ENCODE measurements around the gene RDH11.

DNA sequence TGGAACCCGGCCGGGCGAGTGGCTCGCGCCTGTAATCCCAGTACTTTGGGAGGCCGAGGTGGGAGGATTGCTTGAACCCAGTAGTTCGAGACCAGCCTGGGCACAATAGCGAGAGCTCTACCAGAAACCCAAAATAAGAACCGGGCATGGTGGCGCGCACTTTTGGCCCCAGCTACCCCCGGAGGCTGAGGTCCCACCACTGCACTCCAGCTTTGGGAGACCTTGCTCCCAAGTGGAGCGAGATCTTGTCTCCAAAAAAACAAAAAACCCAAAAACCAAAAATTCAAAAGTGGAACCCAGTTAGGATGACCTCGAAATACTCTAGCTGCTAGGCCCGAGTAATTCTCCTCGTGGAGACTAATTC lies 20.4 kb downstream of the RDH11 start:
- TF ChIP-seq CTCF (IDR thresholded peaks at IDR 0.05), result no peak
- TF ChIP-seq POLR2A (IDR thresholded peaks at IDR 0.05), result no peak

All from Peyer's patch (tissue), 4 donors.